Measurements from ENCODE around the gene ZNF735.
"Not testable (repeated sequence)": the region's sequence is repeated elsewhere in the genome, so short reads cannot be mapped to it uniquely, and the experiment has no call there.

The ZNF735 gene

GRCh38 chr7:64206903-64207302, at the start of gene ZNF735:
ZNF735 (plus strand) TSS chr7:64207203; CDS start chr7:64207203, 0 bp downstream.
- Histone ChIP-seq H3K9me3 (ENCODE audit: control insufficient read depth in 2 of 2, low read length in 2 of 2) (no peaks in the 10 kb centered on the region), H3K27ac (ENCODE audit: low read length) (no peak within 1 kb of the TSS)

GRCh38 chr7:64170974-64171373, 36.0 kb upstream of the ZNF735 start:
- H3K36me3 ChIP-seq (ENCODE audit: control insufficient read depth in 2 of 2, insufficient read depth in 2 of 2, low read length in 2 of 2); H3K9me3 ChIP-seq (ENCODE audit: control insufficient read depth in 2 of 2, low read length in 2 of 2); H3K9ac ChIP-seq (ENCODE audit: low read length in 2 of 2); H3K4me3 ChIP-seq (ENCODE audit: low read length in 2 of 2); H3K27ac ChIP-seq (ENCODE audit: low read length); H3K27me3 ChIP-seq (ENCODE audit: control insufficient read depth in 1 of 2, insufficient read depth in 2 of 2, low read length in 2 of 2); H3K4me1 ChIP-seq (ENCODE audit: control insufficient read depth, insufficient read depth, low read length): not testable (repeated sequence)

More at GRCh38 chr7:64206903-64207302, at the start of gene ZNF735:
- Histone ChIP-seq H3K9ac (ENCODE audit: low read length in 2 of 2) (no peak within 1 kb of the TSS), H3K27me3 (ENCODE audit: control insufficient read depth in 1 of 2, insufficient read depth in 2 of 2, low read length in 2 of 2) (no peaks in the 10 kb centered on the region), H3K36me3 (ENCODE audit: control insufficient read depth in 2 of 2, insufficient read depth in 2 of 2, low read length in 2 of 2) (no peaks in the 10 kb centered on the region), H3K4me3 (ENCODE audit: low read length in 2 of 2) (no peak within 1 kb of the TSS), H3K4me1 (ENCODE audit: control insufficient read depth, insufficient read depth, low read length) (no peaks in the 10 kb centered on the region)

- Histone ChIP-seq H3K36me3 (ENCODE audit: control insufficient read depth in 2 of 2, insufficient read depth in 2 of 2, low read length in 2 of 2) (no peaks in the 10 kb centered on the region), H3K4me1 (ENCODE audit: control insufficient read depth, insufficient read depth, low read length) (no peaks in the 10 kb centered on the region), H3K9ac (ENCODE audit: low read length in 2 of 2) (no peak overlapping the region), H3K4me3 (ENCODE audit: low read length in 2 of 2) (no peak overlapping the region), H3K27me3 (ENCODE audit: control insufficient read depth in 1 of 2, insufficient read depth in 2 of 2, low read length in 2 of 2) (no peaks in the 10 kb centered on the region), H3K9me3 (ENCODE audit: control insufficient read depth in 2 of 2, low read length in 2 of 2) (no peaks in the 10 kb centered on the region), H3K27ac (ENCODE audit: low read length) (no peak overlapping the region)
Observed at GRCh38 chr7:64174328-64174727, 32.7 kb upstream of the ZNF735 start.

GRCh38 chr7:64174941-64175340, 32.1 kb upstream of the ZNF735 start:
- no peak overlapping the region for H3K4me3 ChIP-seq (ENCODE audit: low read length in 2 of 2)
- H3K27ac ChIP-seq (ENCODE audit: low read length), result no peak overlapping the region
- no peak overlapping the region for H3K9ac ChIP-seq (ENCODE audit: low read length in 2 of 2)
- no peaks in the 10 kb centered on the region for H3K27me3 ChIP-seq (ENCODE audit: control insufficient read depth in 1 of 2, insufficient read depth in 2 of 2, low read length in 2 of 2)
- H3K36me3 ChIP-seq (ENCODE audit: control insufficient read depth in 2 of 2, insufficient read depth in 2 of 2, low read length in 2 of 2), result no peaks in the 10 kb centered on the region
- no peaks in the 10 kb centered on the region for H3K9me3 ChIP-seq (ENCODE audit: control insufficient read depth in 2 of 2, low read length in 2 of 2)
- no peaks in the 10 kb centered on the region for H3K4me1 ChIP-seq (ENCODE audit: control insufficient read depth, insufficient read depth, low read length)

GRCh38 chr7:64180989-64181388, 26.0 kb upstream of the ZNF735 start:
- no peak overlapping the region for H3K4me3 ChIP-seq (ENCODE audit: low read length in 2 of 2)
- H3K9me3 ChIP-seq (ENCODE audit: control insufficient read depth in 2 of 2, low read length in 2 of 2), result peaks cover 0 to 3% of the 10 kb centered on the region in 2 donors
- no peak overlapping the region for H3K9ac ChIP-seq (ENCODE audit: low read length in 2 of 2)
- no peaks in the 10 kb centered on the region for H3K36me3 ChIP-seq (ENCODE audit: control insufficient read depth in 2 of 2, insufficient read depth in 2 of 2, low read length in 2 of 2)
- H3K4me1 ChIP-seq (ENCODE audit: control insufficient read depth, insufficient read depth, low read length), result peaks cover 3% of the 10 kb centered on the region
- H3K27me3 ChIP-seq (ENCODE audit: control insufficient read depth in 1 of 2, insufficient read depth in 2 of 2, low read length in 2 of 2), result peaks cover 5 to 22% of the 10 kb centered on the region in 2 donors
- no peak overlapping the region for H3K27ac ChIP-seq (ENCODE audit: low read length)

- peaks cover 0 to 3% of the 10 kb centered on the region in 2 donors for H3K9me3 ChIP-seq (ENCODE audit: control insufficient read depth in 2 of 2, low read length in 2 of 2)
Observed at GRCh38 chr7:64181586-64181985, 25.4 kb upstream of the ZNF735 start.

GRCh38 chr7:64182036-64182790, 24.8 kb upstream of the ZNF735 start:
- Histone ChIP-seq H3K36me3 (ENCODE audit: control insufficient read depth in 2 of 2, insufficient read depth in 2 of 2, low read length in 2 of 2) (no peaks in the 10 kb centered on the region), H3K27ac (ENCODE audit: low read length) (no peak overlapping the region), H3K4me1 (ENCODE audit: control insufficient read depth, insufficient read depth, low read length) (peaks cover 3% of the 10 kb centered on the region), H3K4me3 (ENCODE audit: low read length in 2 of 2) (no peak overlapping the region), H3K9me3 (ENCODE audit: control insufficient read depth in 2 of 2, low read length in 2 of 2) (peaks cover 0 to 3% of the 10 kb centered on the region in 2 donors), H3K27me3 (ENCODE audit: control insufficient read depth in 1 of 2, insufficient read depth in 2 of 2, low read length in 2 of 2) (peaks cover 5 to 22% of the 10 kb centered on the region in 2 donors), H3K9ac (ENCODE audit: low read length in 2 of 2) (no peak overlapping the region)

More at GRCh38 chr7:64181586-64181985, 25.4 kb upstream of the ZNF735 start:
- peaks cover 5 to 22% of the 10 kb centered on the region in 2 donors for H3K27me3 ChIP-seq (ENCODE audit: control insufficient read depth in 1 of 2, insufficient read depth in 2 of 2, low read length in 2 of 2)
- no peaks in the 10 kb centered on the region for H3K36me3 ChIP-seq (ENCODE audit: control insufficient read depth in 2 of 2, insufficient read depth in 2 of 2, low read length in 2 of 2)
- no peak overlapping the region for H3K4me3 ChIP-seq (ENCODE audit: low read length in 2 of 2)
- no peak overlapping the region for H3K27ac ChIP-seq (ENCODE audit: low read length)
- H3K4me1 ChIP-seq (ENCODE audit: control insufficient read depth, insufficient read depth, low read length), result peaks cover 3% of the 10 kb centered on the region
- no peak overlapping the region for H3K9ac ChIP-seq (ENCODE audit: low read length in 2 of 2)

- peaks cover 5 to 22% of the 10 kb centered on the region in 2 donors for H3K27me3 ChIP-seq (ENCODE audit: control insufficient read depth in 1 of 2, insufficient read depth in 2 of 2, low read length in 2 of 2)
- no peaks in the 10 kb centered on the region for H3K36me3 ChIP-seq (ENCODE audit: control insufficient read depth in 2 of 2, insufficient read depth in 2 of 2, low read length in 2 of 2)
- H3K4me3 ChIP-seq (ENCODE audit: low read length in 2 of 2), result no peak overlapping the region
- no peak overlapping the region for H3K9ac ChIP-seq (ENCODE audit: low read length in 2 of 2)
- H3K9me3 ChIP-seq (ENCODE audit: control insufficient read depth in 2 of 2, low read length in 2 of 2), result peaks cover 3 to 8% of the 10 kb centered on the region in 2 donors
- H3K27ac ChIP-seq (ENCODE audit: low read length), result no peak overlapping the region
- peaks cover 3% of the 10 kb centered on the region for H3K4me1 ChIP-seq (ENCODE audit: control insufficient read depth, insufficient read depth, low read length)
Observed at GRCh38 chr7:64183126-64183742, 23.8 kb upstream of the ZNF735 start.

GRCh38 chr7:64183827-64184372, 23.1 kb upstream of the ZNF735 start:
- Histone ChIP-seq H3K27me3 (ENCODE audit: control insufficient read depth in 1 of 2, insufficient read depth in 2 of 2, low read length in 2 of 2) (peaks cover 5 to 22% of the 10 kb centered on the region in 2 donors), H3K36me3 (ENCODE audit: control insufficient read depth in 2 of 2, insufficient read depth in 2 of 2, low read length in 2 of 2) (no peaks in the 10 kb centered on the region), H3K9ac (ENCODE audit: low read length in 2 of 2) (no peak overlapping the region), H3K27ac (ENCODE audit: low read length) (no peak overlapping the region), H3K4me3 (ENCODE audit: low read length in 2 of 2) (no peak overlapping the region), H3K4me1 (ENCODE audit: control insufficient read depth, insufficient read depth, low read length) (peaks cover 3% of the 10 kb centered on the region), H3K9me3 (ENCODE audit: control insufficient read depth in 2 of 2, low read length in 2 of 2) (peaks cover 3 to 8% of the 10 kb centered on the region in 2 donors)

GRCh38 chr7:64184376-64184775, 22.6 kb upstream of the ZNF735 start:
- no peak overlapping the region for H3K4me3 ChIP-seq (ENCODE audit: low read length in 2 of 2)
- H3K27ac ChIP-seq (ENCODE audit: low read length), result no peak overlapping the region
- H3K27me3 ChIP-seq (ENCODE audit: control insufficient read depth in 1 of 2, insufficient read depth in 2 of 2, low read length in 2 of 2), result peaks cover 5 to 22% of the 10 kb centered on the region in 2 donors
- H3K9ac ChIP-seq (ENCODE audit: low read length in 2 of 2), result no peak overlapping the region
- peaks cover 3 to 8% of the 10 kb centered on the region in 2 donors for H3K9me3 ChIP-seq (ENCODE audit: control insufficient read depth in 2 of 2, low read length in 2 of 2)
- no peaks in the 10 kb centered on the region for H3K36me3 ChIP-seq (ENCODE audit: control insufficient read depth in 2 of 2, insufficient read depth in 2 of 2, low read length in 2 of 2)
- peaks cover 3% of the 10 kb centered on the region for H3K4me1 ChIP-seq (ENCODE audit: control insufficient read depth, insufficient read depth, low read length)
